GM18951 (cell line): ENCODE measurements around the gene TMEM273.

Experiments
- POLR2A ChIP-seq: IDR thresholded peaks from 4 replicates; pipeline ENCODE4 v1.6.1; 2011; ENCODE audit warnings: mild to moderate bottlenecking; ENCODE audit not compliant: insufficient read length, insufficient read depth; ENCODE audit errors: extremely low read depth
- in situ Hi-C: fragments of 300-500 bp; cut with MboI; formaldehyde crosslinking; loops from one replicate; pipeline ENCODE4 v1.12.0; 2022; ENCODE audit warnings: low sequenced_read_pairs, mixed read lengths, inconsistent platforms; ENCODE audit not compliant: unreplicated experiment

The TMEM273 gene

DNA sequence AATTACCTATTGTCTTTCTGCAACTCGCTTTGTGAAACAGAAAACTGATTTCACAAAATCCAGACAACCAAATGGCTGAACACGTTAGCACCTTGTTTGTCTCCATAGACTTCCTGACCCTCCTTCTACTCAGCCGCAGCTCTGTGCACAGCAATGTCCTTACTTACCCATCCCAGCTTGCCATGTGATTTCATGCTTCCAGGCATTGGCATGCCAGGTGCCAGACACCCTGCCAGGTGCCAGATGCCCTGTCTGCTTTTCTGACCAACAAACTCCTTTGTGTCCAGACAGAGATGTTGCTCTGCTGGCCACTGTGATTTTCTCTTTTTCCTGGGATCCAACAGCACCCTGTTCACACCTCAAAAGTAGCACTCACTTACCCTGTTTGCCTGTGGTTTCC is 38.3 kb downstream of the TMEM273 start:
- no peak for TF ChIP-seq POLR2A
- in situ Hi-C loops = no loop called here

DNA sequence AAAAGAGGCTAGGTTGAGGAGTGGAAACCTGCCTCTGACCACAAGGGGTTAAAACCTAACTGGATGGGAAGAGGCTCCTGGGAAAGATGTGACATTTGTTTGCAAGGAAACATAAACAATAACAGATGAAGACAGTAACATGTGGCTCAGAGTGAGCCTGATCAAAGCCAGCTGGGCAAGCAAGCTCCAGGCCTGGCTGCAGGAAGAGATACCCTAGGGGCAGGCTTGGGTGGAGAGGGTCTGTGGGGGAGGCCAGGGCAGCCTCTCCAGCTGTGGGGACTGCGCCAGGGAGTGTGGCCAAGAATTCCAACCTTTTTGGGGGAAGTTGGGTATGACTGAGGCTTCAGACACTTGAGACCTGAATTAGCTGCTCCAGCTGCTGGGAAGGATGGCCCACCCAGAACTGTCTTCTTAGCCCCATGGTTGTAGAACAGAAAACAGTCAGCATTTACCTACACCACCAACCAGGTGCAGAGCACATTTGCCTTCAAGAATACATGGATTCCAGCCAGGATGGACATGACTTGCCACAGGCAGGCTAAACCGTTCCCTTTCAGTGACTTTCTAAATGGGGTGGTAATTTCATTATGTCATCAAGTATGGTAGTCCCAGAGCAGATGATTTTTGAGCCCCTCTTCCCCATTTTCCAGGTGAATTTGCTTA is 44.0 kb downstream of the TMEM273 start:
- in situ Hi-C loops = no loop called here
- no peak for TF ChIP-seq POLR2A

DNA sequence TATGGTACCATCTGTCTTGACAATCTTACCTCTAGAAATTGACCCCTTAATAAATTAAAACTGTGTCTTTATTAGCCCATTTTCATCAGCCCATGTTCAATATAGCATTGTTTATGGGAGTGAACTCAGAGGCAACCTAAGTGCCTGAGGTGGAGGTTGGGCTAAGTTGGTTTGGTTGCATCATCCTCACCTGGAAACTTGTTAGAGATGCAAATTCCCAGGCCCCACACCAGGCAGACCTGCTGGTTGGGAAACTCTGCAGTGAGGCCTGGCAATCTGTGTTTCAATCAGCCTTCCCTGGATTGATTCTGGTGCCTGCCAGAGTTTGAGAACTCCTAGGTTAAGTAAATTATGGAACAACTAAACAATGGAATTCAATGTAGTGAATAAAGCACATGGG is 44.9 kb downstream of the TMEM273 start:
- in situ Hi-C loops = no loop called here
- TF ChIP-seq POLR2A = no peak

DNA sequence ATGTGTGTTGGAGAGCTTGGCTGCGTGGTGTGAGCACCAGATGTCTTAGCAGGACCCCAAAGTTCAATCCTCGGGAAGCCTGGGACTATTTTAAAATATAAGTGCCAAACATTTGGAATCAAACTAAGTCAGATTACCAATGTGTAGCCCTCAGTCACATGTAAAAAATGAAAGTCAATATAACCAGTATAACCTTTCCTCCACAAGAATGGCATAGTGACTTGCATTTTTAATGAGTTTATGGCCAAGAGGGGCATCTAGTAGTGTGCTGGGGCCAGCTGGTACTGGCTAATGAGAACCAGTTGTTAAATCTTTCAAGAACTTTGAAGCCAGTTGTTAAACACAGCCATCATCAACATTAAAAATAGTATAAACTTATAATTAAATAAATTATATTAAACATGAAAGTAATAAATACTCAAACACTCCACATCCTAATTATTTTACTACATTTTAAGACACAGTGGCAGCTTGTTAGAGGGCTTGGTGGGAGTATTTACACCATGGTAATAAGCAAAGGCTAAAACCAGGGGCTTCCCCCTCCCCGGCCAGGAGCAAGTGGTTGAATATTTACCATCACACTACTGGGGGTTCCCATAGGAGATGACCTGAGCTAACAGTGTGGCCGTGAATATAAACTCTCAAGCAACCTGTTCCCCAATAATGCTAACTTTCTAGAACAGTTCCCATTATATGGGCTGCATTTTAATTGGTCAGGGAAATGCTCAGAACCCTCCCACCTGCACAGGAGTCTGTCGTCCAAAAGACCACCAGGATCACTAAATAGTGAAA is 46.5 kb downstream of the TMEM273 start:
- no peak for TF ChIP-seq POLR2A
- in situ Hi-C loops = no loop called here

DNA sequence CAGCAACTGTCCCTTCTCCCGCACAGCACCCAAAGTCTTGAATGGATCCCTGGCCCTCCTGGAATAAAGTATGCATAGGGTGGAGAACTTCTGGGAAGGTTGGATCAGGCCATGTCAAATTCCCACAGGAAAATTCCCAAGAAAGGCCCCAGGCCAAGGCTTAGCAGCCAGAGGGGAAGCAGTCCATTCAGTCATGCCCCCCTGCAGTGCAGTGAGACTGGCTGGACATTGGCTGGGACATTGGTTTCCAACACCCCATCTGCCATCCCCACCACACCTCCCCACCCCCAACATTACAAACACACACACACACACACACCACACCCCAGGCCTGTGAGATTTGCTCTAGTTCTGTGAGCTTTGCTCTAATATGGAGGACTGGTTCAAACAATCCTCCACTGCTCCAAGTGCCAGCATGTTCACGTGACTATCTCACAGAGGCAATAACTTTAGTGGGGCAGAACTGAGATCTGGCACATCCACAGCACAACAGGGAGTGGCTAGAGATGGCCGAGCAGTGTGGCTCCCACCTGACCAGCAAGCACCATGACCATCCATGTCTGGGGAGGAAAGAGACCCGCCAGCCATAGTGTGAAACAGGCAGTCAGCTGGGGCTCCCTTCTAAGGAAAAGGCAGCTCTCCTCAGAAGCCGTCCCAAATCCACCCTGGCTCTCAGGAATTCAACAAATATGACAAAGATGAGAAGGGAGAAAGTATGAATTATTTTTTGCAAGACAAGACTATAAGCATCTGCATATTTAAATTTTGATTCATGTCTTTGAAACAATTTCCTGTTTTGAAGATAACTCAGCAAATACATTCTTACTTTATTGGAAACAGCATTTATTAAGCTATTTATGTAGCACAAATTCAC is 47.6 kb downstream of the TMEM273 start:
- in situ Hi-C loops = no loop called here
- TF ChIP-seq POLR2A = no peak

DNA sequence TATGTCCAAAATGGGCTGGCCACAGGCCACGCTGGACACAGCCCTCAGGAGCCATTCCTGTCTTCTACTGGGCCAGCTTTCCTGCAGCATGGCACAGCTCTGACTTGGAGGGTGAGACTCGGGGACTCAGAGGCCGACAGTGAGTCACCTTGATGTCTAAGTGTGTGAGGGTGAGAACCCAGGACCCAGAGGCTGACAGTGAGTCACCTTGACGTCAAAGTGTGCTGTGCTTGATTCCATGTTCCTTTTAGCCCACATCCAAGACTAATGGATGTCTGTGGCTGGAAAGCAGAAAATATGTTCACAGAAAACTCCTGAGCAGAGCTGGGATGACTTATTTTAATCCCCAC is 48.4 kb downstream of the TMEM273 start:
- no peak for TF ChIP-seq POLR2A
- in situ Hi-C loops = no loop called here

DNA sequence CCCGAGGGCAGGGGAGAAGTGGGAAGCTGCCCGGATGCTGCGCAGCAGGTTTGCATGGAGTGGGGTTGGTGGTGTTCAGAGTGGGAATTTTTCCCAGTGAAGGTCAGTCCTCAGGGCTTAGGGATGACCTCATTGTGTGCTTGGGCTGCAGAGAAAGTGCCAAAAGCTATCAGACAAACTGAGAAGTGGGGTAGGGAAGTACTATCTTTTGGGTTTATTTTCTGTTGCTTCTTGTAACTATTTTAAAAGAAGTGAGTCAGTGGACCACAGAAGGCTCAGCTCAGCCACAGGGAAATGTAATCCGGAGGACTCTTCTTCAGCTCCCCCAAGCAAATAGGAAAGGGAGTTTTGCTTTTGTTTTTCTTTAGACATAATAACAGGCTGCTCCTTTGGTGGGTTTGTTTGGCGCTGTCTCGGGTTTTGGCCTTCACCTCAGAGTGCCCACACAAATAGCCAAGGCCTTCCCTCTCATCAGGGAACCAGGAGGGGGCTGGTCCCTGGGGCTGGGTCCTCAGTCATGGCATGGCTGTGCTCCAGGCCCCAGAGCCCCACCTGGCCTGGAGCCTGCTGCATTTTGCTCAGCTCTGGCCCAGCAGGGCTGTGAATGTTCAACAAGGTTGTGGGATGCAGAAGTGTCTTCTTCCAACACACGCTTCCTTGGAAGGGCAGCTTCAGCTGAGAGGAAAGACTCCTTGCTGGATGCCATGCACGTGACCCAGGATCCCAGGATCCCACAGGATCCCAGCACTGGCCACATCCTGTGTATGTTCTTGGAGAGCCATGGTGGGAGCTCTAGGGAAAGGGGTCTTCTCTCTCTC is 49.0 kb downstream of the TMEM273 start:
- in situ Hi-C loops = no loop called here
- TF ChIP-seq POLR2A = no peak

DNA sequence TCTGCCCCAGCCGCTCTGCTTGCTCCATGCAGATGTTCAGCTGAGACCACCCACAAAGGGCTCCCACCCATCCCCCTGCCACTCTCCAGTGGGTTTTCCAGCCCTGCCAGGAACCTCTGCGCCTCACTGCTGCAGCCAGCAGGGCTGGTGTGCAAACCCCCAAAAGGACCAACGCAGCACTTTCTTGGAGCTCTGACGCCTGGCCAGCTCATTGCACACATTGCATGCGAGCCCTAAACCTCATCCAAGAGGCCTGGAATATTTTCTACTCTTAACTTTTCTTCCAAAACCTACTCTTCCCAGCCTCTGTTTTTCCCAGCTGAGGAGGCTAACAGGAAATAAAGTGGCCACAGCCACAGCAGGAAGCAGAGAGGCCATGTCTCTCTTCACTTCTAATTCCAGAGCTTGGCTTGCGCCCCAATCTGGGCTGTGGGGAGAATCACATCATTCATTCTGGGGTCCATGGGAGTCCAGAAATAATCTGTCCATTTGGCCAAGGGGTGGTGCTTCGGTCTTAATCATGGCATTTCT is 49.8 kb downstream of the TMEM273 start:
- TF ChIP-seq POLR2A = no peak
- in situ Hi-C loops = no loop called here

DNA sequence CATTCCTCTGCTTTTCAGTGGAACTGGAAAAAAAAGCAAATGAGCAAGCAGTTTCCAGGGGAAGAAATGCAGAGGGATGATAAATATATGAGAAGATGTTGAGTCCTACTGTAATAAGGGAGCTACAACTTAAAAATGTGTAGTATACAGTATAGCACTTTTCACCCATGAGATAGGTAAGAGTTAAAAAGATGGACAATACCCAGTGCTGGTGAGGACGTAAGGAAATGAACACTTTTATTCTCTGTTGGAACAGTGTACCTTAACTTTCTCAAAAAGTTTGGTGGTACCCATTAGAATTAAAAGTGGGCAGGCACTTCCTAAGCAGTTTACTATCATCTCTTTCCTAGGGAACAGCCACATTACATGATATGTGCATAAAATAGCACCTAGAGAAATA is 51.7 kb downstream of the TMEM273 start:
- TF ChIP-seq POLR2A = no peak
- in situ Hi-C loops = no loop called here

DNA sequence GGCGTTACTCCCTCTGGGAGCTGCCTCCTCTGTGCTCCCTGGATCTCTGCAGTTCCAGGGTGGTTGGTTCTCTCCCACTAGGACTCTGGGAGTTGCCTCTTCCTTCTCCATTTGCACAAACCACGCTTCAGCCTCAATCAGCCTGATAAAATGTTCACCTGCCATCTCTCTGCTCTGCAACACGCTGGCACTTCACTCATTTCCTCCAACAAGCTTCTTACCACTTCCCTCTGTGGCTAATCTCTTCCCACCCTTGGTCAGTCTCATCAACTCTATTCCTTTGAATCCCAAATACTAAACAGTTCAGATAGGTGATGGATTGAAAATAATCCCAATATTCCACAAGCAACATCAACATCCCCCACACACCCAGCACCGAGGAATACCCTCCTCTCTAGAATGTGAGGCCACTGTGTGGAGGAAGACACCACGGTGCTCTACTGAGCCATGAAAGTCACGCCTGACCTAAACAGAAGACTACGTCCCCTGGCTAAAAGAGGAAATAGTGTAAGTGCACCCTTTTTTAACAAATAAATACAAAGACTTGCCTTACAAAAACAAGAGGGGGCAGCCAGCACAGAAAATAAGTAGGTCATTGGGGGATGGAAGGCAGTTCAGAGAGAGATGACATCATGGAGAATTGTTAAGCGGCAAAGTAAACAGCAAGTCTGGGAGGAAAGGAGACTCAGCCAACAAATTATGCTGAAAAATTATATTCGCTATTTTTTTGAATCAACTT is 52.4 kb downstream of the TMEM273 start:
- in situ Hi-C loops = no loop called here
- no peak for TF ChIP-seq POLR2A

DNA sequence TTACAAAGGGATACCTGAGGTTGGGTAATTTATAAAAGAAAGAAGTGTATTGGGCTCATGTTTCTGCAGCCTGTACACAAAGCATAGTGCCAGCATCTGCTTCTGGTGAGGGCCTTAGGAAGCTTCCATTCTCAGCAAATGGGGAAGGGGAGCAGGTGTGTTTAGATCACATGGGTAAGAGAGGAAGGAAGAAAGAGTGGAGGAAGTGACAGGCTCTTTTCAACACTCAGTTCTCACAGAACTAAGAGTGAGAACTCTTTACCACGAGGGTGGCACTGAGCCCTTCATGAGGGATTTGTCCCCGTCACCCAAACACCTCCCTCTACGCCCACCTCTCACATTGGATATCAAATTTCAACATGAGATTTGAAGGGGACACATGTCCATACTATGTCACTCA is 53.9 kb downstream of the TMEM273 start:
- in situ Hi-C loops = no loop called here
- no peak for TF ChIP-seq POLR2A

DNA sequence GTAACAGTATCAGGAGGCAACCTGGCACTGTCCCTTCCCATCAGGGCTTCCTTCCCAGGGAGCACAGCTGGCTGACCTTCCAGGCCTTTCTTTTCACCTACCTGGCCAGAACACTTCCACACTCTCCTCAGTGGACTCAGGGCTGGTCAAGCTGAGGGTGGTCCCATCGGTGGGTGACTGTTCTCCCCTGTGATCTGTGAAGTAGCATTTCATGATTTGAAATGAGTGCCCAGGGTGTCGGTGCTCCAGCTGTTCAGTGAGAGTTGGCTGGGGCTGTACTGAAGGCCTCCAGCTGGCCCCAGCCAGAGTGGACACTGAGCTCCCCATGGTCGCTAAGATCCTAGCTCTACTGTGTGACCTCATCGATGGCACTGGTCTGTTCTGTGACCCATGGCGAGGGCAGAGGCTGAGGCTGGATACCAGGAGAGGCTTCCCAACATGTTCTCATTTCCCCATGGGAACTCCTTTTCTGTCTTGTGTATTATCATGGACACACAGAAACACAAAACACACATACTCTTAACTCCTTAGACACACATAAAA is 54.4 kb downstream of the TMEM273 start, which contains the start of gene FAM170B:
TSS of gene FAM170B (minus strand) at position 316 of the 543 bp plus-strand sequence. CDS start at position 213, 103 bp downstream.
- in situ Hi-C loops = no loop called here
- TF ChIP-seq POLR2A = no peak
